Tibial artery (tissue), 4 donors: ENCODE data around the gene CSF1.

Source experiments
- DNase-seq, 2 donors: peaks; one replicate each; pipeline ENCODE4 v3.0.0-alpha.2; 2019
- H3K27ac ChIP-seq, 2 donors: fragments of 200-600 bp; sonication (generic) in 1 of 2; 1 replicate in 1 of 2; 2 replicates in 1 of 2; pipeline ENCODE4 v1.5.1; 2018 to 2019; ENCODE audit warnings: mild to moderate bottlenecking in 1 of 2
- H3K27me3 ChIP-seq, 2 donors: fragments of 200-600 bp; sonication (generic) in 1 of 2; one replicate each; pipeline versions ENCODE4 v1.5.1 to v1.6.0; 2016 to 2019
- H3K36me3 ChIP-seq, 3 donors: fragments of 200-600 bp; sonication (generic) in 2 of 3; one replicate each; pipeline ENCODE4 v1.5.1; 2016 to 2019; ENCODE audit warnings: mild to moderate bottlenecking in 2 of 3
- H3K4me1 ChIP-seq, 4 donors: fragments of 200-600 bp; sonication (generic) in 2 of 4; 1 replicate in 3 of 4; 2 replicates in 1 of 4; pipeline ENCODE4 v1.5.1; 2016 to 2019
- H3K4me3 ChIP-seq, 2 donors: fragments of 200-600 bp; sonication (generic) in 1 of 2; 1 replicate in 1 of 2; 2 replicates in 1 of 2; pipeline ENCODE4 v1.5.1; 2018 to 2019; ENCODE audit warnings: mild to moderate bottlenecking in 2 of 2
- H3K9me3 ChIP-seq, 3 donors: fragments of 200-600 bp; sonication (generic) in 1 of 3; one replicate each; pipeline ENCODE4 v1.5.1; 2016 to 2019
- CTCF ChIP-seq, 2 experiments: fragments of 200-600 bp in 1 of 2; fragments of 450-650 bp in 1 of 2; IDR thresholded peaks; one replicate each; pipeline ENCODE4 v1.5.1; 2017 to 2019; ENCODE audit warnings: antibody characterized with exemption in 2 of 2, mild to moderate bottlenecking in 1 of 2, moderate library complexity in 1 of 2
- intact Hi-C: fragments of 100-400 bp; cut with DNase I; formaldehyde crosslinking; loops from one replicate; pipeline ENCODE4 v1.15.0; 2023; ENCODE audit warnings: low total_unique reads

The CSF1 gene

GRCh38 chr1:109954041-109954512 lies 43.4 kb downstream of the CSF1 start:
- H3K4me3 ChIP-seq, result no peak overlapping the region
- intact Hi-C loops, result no loop called here
- TF ChIP-seq CTCF (IDR thresholded peaks at IDR 0.05), result no peak
- H3K36me3 ChIP-seq, result no peaks in the 10 kb centered on the region
- DNase-seq, result no peak
- H3K27me3 ChIP-seq, result no peaks in the 10 kb centered on the region
- H3K27ac ChIP-seq, result no peak overlapping the region
- H3K9me3 ChIP-seq, result no peaks in the 10 kb centered on the region
- no peaks in the 10 kb centered on the region for H3K4me1 ChIP-seq

- Histone ChIP-seq H3K4me1 (peaks cover 0 to 22% (median 10%) of the 10 kb centered on the region in 4 donors), H3K4me3 (no peak overlapping the region), H3K27ac (peak overlapping the region in 1 of 2 donors; percentile 21), H3K27me3 (no peaks in the 10 kb centered on the region), H3K36me3 (no peaks in the 10 kb centered on the region), H3K9me3 (no peaks in the 10 kb centered on the region)
- intact Hi-C loops, result no loop called here
- no peak for TF ChIP-seq CTCF (IDR thresholded peaks at IDR 0.05)
- DNase-seq, result no peak
Observed at GRCh38 chr1:109959632-109959973, 49.0 kb downstream of the CSF1 start.

GRCh38 chr1:109959974-109960744 lies 49.5 kb downstream of the CSF1 start:
- Histone ChIP-seq H3K4me3 (no peak overlapping the region), H3K27ac (peak overlapping the region in 1 of 2 donors; percentile 21), H3K27me3 (no peaks in the 10 kb centered on the region), H3K36me3 (no peaks in the 10 kb centered on the region), H3K9me3 (no peaks in the 10 kb centered on the region), H3K4me1 (peaks cover 0 to 22% (median 10%) of the 10 kb centered on the region in 4 donors)
- no peak for DNase-seq
- intact Hi-C loops, result no loop called here
- no peak for TF ChIP-seq CTCF (IDR thresholded peaks at IDR 0.05)

GRCh38 chr1:109960745-109961094 lies 50.1 kb downstream of the CSF1 start:
- TF ChIP-seq CTCF (IDR thresholded peaks at IDR 0.05), result no peak
- DNase-seq, result no peak
- Histone ChIP-seq H3K9me3 (no peaks in the 10 kb centered on the region), H3K4me3 (no peak overlapping the region), H3K27me3 (no peaks in the 10 kb centered on the region), H3K36me3 (no peaks in the 10 kb centered on the region), H3K4me1 (peaks cover 0 to 22% (median 10%) of the 10 kb centered on the region in 4 donors), H3K27ac (no peak overlapping the region)
- intact Hi-C loops, result no loop called here

- Histone ChIP-seq H3K4me1 (peaks cover 0 to 22% (median 10%) of the 10 kb centered on the region in 4 donors), H3K4me3 (no peak overlapping the region), H3K36me3 (no peaks in the 10 kb centered on the region), H3K27ac (no peak overlapping the region), H3K9me3 (no peaks in the 10 kb centered on the region), H3K27me3 (no peaks in the 10 kb centered on the region)
- intact Hi-C loops, result no loop called here
- TF ChIP-seq CTCF (IDR thresholded peaks at IDR 0.05), result no peak
- no peak for DNase-seq
Observed at GRCh38 chr1:109963864-109964263, 53.2 kb downstream of the CSF1 start.
